CD4-positive, alpha-beta T cell treated with Interleukin-15 for 1 hour (primary cell): ENCODE data around the gene PCSK4.
"Not testable (repeated sequence)": the region's sequence is repeated elsewhere in the genome, so short reads cannot be mapped to it uniquely, and the experiment has no call there.

Experiments
- DNase-seq: peaks from one replicate; pipeline ENCODE4 v3.0.0-alpha.2; 2020

PCSK4 gene

GRCh38 chr19:1490311-1491113 lies at the start of gene PCSK4:
Gene PCSK4 (minus strand): TSS chr19:1490350. CDS start chr19:1490346, 4 bp downstream.
- DNase-seq = peak; percentile 97

GRCh38 chr19:1539749-1540148 lies 49.6 kb upstream of the PCSK4 start:
- DNase-seq = not testable (repeated sequence)

GRCh38 chr19:1538978-1539377 lies 48.8 kb upstream of the PCSK4 start:
- no peak for DNase-seq

GRCh38 chr19:1535699-1536098 lies 45.5 kb upstream of the PCSK4 start:
- not testable (repeated sequence) for DNase-seq

GRCh38 chr19:1534972-1535371 lies 44.8 kb upstream of the PCSK4 start:
- no peak for DNase-seq

GRCh38 chr19:1533510-1534150 lies 43.5 kb upstream of the PCSK4 start:
- no peak for DNase-seq

- DNase-seq = no peak
Observed at GRCh38 chr19:1532003-1532402, 41.9 kb upstream of the PCSK4 start.

- DNase-seq = no peak
Observed at GRCh38 chr19:1531587-1531986, 41.4 kb upstream of the PCSK4 start.

- not testable (repeated sequence) for DNase-seq
Observed at GRCh38 chr19:1530856-1531255, 40.7 kb upstream of the PCSK4 start.

- no peak for DNase-seq
Observed at GRCh38 chr19:1529430-1529816, 39.3 kb upstream of the PCSK4 start.

- no peak for DNase-seq
Observed at GRCh38 chr19:1528596-1529429, 38.7 kb upstream of the PCSK4 start.

- DNase-seq = no peak
Observed at GRCh38 chr19:1527650-1528309, 37.6 kb upstream of the PCSK4 start.

GRCh38 chr19:1526979-1527649 lies 37.0 kb upstream of the PCSK4 start:
- DNase-seq = no peak

GRCh38 chr19:1526066-1526778 lies 36.1 kb upstream of the PCSK4 start:
- no peak for DNase-seq

GRCh38 chr19:1525343-1525742 lies 35.2 kb upstream of the PCSK4 start:
- no peak for DNase-seq

- no peak for DNase-seq
Observed at GRCh38 chr19:1524972-1525325, 34.8 kb upstream of the PCSK4 start.

GRCh38 chr19:1524287-1524971 lies 34.3 kb upstream of the PCSK4 start:
- DNase-seq = no peak

- DNase-seq = no peak
Observed at GRCh38 chr19:1523412-1524286, 33.5 kb upstream of the PCSK4 start, which contains the start of gene PLK5. Gene PLK5 (plus strand): TSS chr19:1524077. CDS start chr19:1526997, 2,920 bp downstream.

- DNase-seq = no peak
Observed at GRCh38 chr19:1522838-1523237, 32.7 kb upstream of the PCSK4 start.

- DNase-seq = no peak
Observed at GRCh38 chr19:1522061-1522460, 31.9 kb upstream of the PCSK4 start.
